Activated naive CD4-positive, alpha-beta T cell treated with anti-CD3 and anti-CD28 coated beads for 36 hours (primary cell): ENCODE results near the gene PCBP4. TPM values are rescaled to one million over a fixed set of nuclear protein-coding genes. Genes with fewer than 3 reads are reported as not detected.

ENCODE experiments used
- CTCF ChIA-PET: fragments of 350-600 bp; sonication (Branson Sonifier 250); formaldehyde crosslinking; loops from one replicate; lab custom pipeline; 2021; ENCODE audit warnings: antibody characterized with exemption; lab: Charles Lee
- DNase-seq: peaks from one replicate; pipeline ENCODE4 v3.0.0-alpha.2; 2020
- H3K27ac Mint-ChIP-seq: one replicate; pipeline ENCODE4 v1.8.0; 2021; ENCODE audit warnings: mild to moderate bottlenecking, mixed read lengths
- H3K27me3 Mint-ChIP-seq: one replicate; pipeline ENCODE4 v1.8.0; 2021; ENCODE audit warnings: low read depth, mixed read lengths
- H3K36me3 Mint-ChIP-seq: one replicate; pipeline ENCODE4 v1.8.0; 2021; ENCODE audit warnings: low read depth, mixed read lengths
- H3K4me1 Mint-ChIP-seq: one replicate; pipeline ENCODE4 v1.8.0; 2021; ENCODE audit warnings: low read depth, mixed read lengths
- H3K4me3 Mint-ChIP-seq: one replicate; pipeline ENCODE4 v1.8.0; 2021; ENCODE audit warnings: mild to moderate bottlenecking, moderate library complexity, mixed read lengths
- H3K9me3 Mint-ChIP-seq: one replicate; pipeline ENCODE4 v1.8.0; 2021; ENCODE audit warnings: mixed read lengths
- intact Hi-C: fragments of 100-400 bp; cut with micrococcal nuclease; formaldehyde crosslinking; loops from one replicate; pipeline ENCODE4 v1.15.1; 2023
- total RNA-seq, 2 experiments: library from RNA; stranded (reverse); gene quantifications; one replicate each; pipeline ENCODE4 v1.2.3, GENCODE V29; 2021

PCBP4 gene
- total RNA-seq = 1 to 10 TPM; 8.9 to 9.1 TPM

- peak; percentile 28 for DNase-seq
- peak within 1 kb of the TSS; percentile 80 for H3K4me3 Mint-ChIP-seq
These were observed at the start of gene PCBP4 for GRCh38 chr3:51967384-51968169. TSS of gene PCBP4 (minus strand) at chr3:51967454. CDS start at chr3:51961240, 6,214 bp downstream.

GRCh38 chr3:52015438-52016228 is 48.4 kb upstream of the PCBP4 start:
- CTCF ChIA-PET = interaction anchor here (0.6 to 0.7 kb wide), 2 partner anchors 120 to 445 kb away, joined by 3 read pairs; no protein-coding TSS in a partner anchor
- H3K4me3 Mint-ChIP-seq = no peak overlapping the region
- no peaks in the 10 kb centered on the region for H3K9me3 Mint-ChIP-seq
- H3K4me1 Mint-ChIP-seq = no peaks in the 10 kb centered on the region
- DNase-seq = no peak
- intact Hi-C loops = no loop called here
- H3K36me3 Mint-ChIP-seq = no peaks in the 10 kb centered on the region
- H3K27me3 Mint-ChIP-seq = no peaks in the 10 kb centered on the region
- no peak overlapping the region for H3K27ac Mint-ChIP-seq

More at GRCh38 chr3:51967384-51968169, at the start of gene PCBP4:
- CTCF ChIA-PET = no interaction called here
- H3K4me1 Mint-ChIP-seq = peaks cover 24% of the 10 kb centered on the region
- no peak within 1 kb of the TSS for H3K27ac Mint-ChIP-seq
- no peaks in the 10 kb centered on the region for H3K9me3 Mint-ChIP-seq
- H3K36me3 Mint-ChIP-seq = peaks cover 2% of the 10 kb centered on the region
- H3K27me3 Mint-ChIP-seq = no peaks in the 10 kb centered on the region
- intact Hi-C loops = no loop called here

GRCh38 chr3:52014613-52015012 is 47.4 kb upstream of the PCBP4 start:
- Mint-ChIP-seq H3K4me3 (no peak overlapping the region), H3K27me3 (no peaks in the 10 kb centered on the region), H3K27ac (no peak overlapping the region), H3K36me3 (no peaks in the 10 kb centered on the region), H3K4me1 (no peaks in the 10 kb centered on the region), H3K9me3 (no peaks in the 10 kb centered on the region)
- CTCF ChIA-PET = no interaction called here
- intact Hi-C loops = no loop called here
- DNase-seq = no peak

GRCh38 chr3:52013802-52014598 is 46.7 kb upstream of the PCBP4 start:
- CTCF ChIA-PET = interaction anchor here (2.8 kb wide), 1 partner anchor 12 kb away, joined by 19 read pairs; no protein-coding TSS in a partner anchor
- Mint-ChIP-seq H3K27me3 (no peaks in the 10 kb centered on the region), H3K36me3 (no peaks in the 10 kb centered on the region), H3K4me1 (no peaks in the 10 kb centered on the region), H3K4me3 (no peak overlapping the region), H3K9me3 (no peaks in the 10 kb centered on the region), H3K27ac (no peak overlapping the region)
- no peak for DNase-seq
- intact Hi-C loops = no loop called here

GRCh38 chr3:52012699-52013098 is 45.4 kb upstream of the PCBP4 start:
- CTCF ChIA-PET = interaction anchor here (1.6 to 2.8 kb wide), 2 partner anchors 10 to 110 kb away, joined by 3 to 19 read pairs; no protein-coding TSS in a partner anchor
- intact Hi-C loops = no loop called here
- Mint-ChIP-seq H3K4me3 (no peak overlapping the region), H3K27ac (no peak overlapping the region), H3K4me1 (no peaks in the 10 kb centered on the region), H3K27me3 (no peaks in the 10 kb centered on the region), H3K9me3 (no peaks in the 10 kb centered on the region), H3K36me3 (no peaks in the 10 kb centered on the region)
- no peak for DNase-seq

DNA sequence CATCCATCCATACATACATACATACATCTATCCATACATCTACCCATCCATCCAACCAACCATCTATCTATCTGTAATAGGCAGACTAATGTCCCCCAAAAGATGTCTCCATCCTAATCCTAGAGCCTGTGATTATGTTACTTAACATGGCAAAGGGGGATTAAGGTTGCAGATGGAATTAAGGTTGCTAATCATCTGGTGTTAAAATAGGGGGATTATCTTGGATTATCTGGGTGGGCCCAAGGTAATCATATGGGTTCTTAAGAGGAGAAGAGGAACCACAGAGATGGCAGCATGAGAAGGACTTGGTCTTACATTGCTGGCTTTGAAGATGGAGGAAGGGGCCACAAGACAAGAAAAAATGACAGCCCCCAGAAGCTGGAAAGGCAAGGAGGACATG is 43.2 kb upstream of the PCBP4 start:
- Mint-ChIP-seq H3K27me3 (no peaks in the 10 kb centered on the region), H3K4me3 (no peak overlapping the region), H3K27ac (no peak overlapping the region), H3K36me3 (no peaks in the 10 kb centered on the region), H3K9me3 (no peaks in the 10 kb centered on the region), H3K4me1 (peaks cover 9% of the 10 kb centered on the region)
- no peak for DNase-seq
- CTCF ChIA-PET = no interaction called here
- intact Hi-C loops = no loop called here

- H3K9me3 Mint-ChIP-seq = no peaks in the 10 kb centered on the region
- no peaks in the 10 kb centered on the region for H3K27me3 Mint-ChIP-seq
- no peak overlapping the region for H3K4me3 Mint-ChIP-seq
- DNase-seq = no peak
- peaks cover 9% of the 10 kb centered on the region for H3K4me1 Mint-ChIP-seq
- CTCF ChIA-PET = no interaction called here
- intact Hi-C loops = no loop called here
- no peaks in the 10 kb centered on the region for H3K36me3 Mint-ChIP-seq
- H3K27ac Mint-ChIP-seq = no peak overlapping the region
These were observed 40.0 kb upstream of the PCBP4 start for GRCh38 chr3:52007291-52007690.

DNA sequence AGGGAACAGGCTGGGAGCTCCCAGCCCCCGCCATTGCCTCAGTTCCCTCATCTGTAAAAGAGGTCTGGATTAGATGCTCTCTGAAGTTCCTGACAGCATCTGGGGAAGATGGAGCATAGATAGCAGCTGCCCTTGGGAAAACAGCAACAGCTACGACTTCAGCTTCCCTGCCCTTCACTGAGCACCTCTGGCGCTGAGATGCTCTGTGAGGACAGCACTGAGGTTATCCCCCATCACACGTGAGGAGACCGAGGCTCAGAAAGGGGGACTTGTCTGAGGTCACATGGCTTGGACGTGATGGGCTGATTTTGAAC is 39.5 kb upstream of the PCBP4 start:
- no peak for DNase-seq
- CTCF ChIA-PET = no interaction called here
- no peaks in the 10 kb centered on the region for H3K27me3 Mint-ChIP-seq
- peaks cover 9% of the 10 kb centered on the region for H3K4me1 Mint-ChIP-seq
- no peak overlapping the region for H3K27ac Mint-ChIP-seq
- intact Hi-C loops = no loop called here
- no peaks in the 10 kb centered on the region for H3K9me3 Mint-ChIP-seq
- H3K4me3 Mint-ChIP-seq = no peak overlapping the region
- no peaks in the 10 kb centered on the region for H3K36me3 Mint-ChIP-seq

- intact Hi-C loops = no loop called here
- H3K4me3 Mint-ChIP-seq = no peak overlapping the region
- H3K27ac Mint-ChIP-seq = no peak overlapping the region
- H3K27me3 Mint-ChIP-seq = no peaks in the 10 kb centered on the region
- CTCF ChIA-PET = interaction anchor here (0.6 to 6.1 kb wide), 5 partner anchors 47 to 480 kb away, joined by 3 to 77 read pairs (median 3); no protein-coding TSS in a partner anchor
- H3K4me1 Mint-ChIP-seq = peaks cover 9% of the 10 kb centered on the region
- DNase-seq = no peak
- no peaks in the 10 kb centered on the region for H3K36me3 Mint-ChIP-seq
- no peaks in the 10 kb centered on the region for H3K9me3 Mint-ChIP-seq
These were observed 39.0 kb upstream of the PCBP4 start for GRCh38 chr3:52006017-52006819.

DNA sequence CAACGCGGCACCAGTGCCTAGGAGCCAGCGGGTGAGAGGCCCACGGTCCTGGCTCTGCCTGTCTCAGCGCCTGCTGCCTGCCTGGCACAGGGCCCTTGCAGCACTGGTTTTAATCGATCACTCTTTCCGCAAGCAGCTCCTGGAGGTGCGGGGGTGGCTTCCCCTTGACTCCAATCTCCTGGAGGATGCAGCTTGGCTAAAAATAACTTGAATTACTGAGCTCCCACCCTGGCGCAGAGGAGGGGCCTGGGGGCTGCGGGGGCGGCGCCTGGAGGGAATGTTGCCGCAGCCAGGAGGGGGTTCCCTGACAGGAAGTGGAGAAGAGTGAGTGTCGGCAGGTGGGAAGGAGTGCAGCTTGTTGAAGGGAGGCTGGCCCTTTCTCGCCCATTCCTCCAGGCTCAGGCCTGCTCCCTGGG is 38.3 kb upstream of the PCBP4 start:
- Mint-ChIP-seq H3K27me3 (no peaks in the 10 kb centered on the region), H3K36me3 (no peaks in the 10 kb centered on the region), H3K4me1 (peaks cover 9% of the 10 kb centered on the region), H3K9me3 (no peaks in the 10 kb centered on the region), H3K4me3 (no peak overlapping the region), H3K27ac (no peak overlapping the region)
- intact Hi-C loops = loop anchor here (1.0 kb wide), 1 partner anchor 118 kb away; no protein-coding TSS in a partner anchor
- DNase-seq = no peak
- CTCF ChIA-PET = interaction anchor here (0.6 to 6.1 kb wide), 6 partner anchors 47 to 480 kb away, joined by 3 to 77 read pairs (median 4); no protein-coding TSS in a partner anchor

DNA sequence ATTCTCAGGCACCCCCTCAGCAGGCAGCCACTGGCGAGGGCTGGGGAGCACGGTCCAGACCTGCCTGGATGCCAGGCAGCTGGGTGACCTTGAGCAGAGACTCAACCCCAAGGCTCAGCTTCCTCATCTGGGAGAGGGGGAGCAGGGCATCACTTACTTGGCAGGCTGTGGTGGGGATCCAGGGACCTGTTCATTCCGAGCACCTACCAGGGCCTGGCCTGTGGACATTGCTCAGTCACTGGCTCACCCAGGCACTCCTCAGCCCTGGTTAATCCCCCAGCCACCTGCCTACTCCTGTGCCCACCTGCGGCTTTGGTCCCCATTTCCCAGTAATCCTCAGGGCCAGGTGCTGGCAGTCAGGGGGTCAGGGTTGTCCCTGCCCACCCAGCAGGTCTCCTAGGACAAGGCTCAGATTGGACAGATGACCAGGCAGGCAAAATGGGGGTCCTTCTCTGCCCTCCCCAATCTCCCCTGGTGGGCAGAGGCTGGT is 37.7 kb upstream of the PCBP4 start:
- H3K4me1 Mint-ChIP-seq = peaks cover 9% of the 10 kb centered on the region
- no peaks in the 10 kb centered on the region for H3K9me3 Mint-ChIP-seq
- no peak for DNase-seq
- CTCF ChIA-PET = interaction anchor here (1.0 to 6.1 kb wide), 6 partner anchors 48 to 442 kb away, joined by 3 to 77 read pairs (median 7); partner anchors contain the start of gene DUSP7
- no peak overlapping the region for H3K4me3 Mint-ChIP-seq
- no peaks in the 10 kb centered on the region for H3K27me3 Mint-ChIP-seq
- H3K36me3 Mint-ChIP-seq = no peaks in the 10 kb centered on the region
- H3K27ac Mint-ChIP-seq = no peak overlapping the region
- intact Hi-C loops = loop anchor here (1.0 to 5.0 kb wide), 2 partner anchors 118 to 212 kb away; no protein-coding TSS in a partner anchor
